ENCODE results near the gene ANXA10.
"Not testable (repeated sequence)": the region's sequence is repeated elsewhere in the genome, so short reads cannot be mapped to it uniquely, and the experiment has no call there.

ANXA10 gene

GRCh38 chr4:168092176-168092712 is at the start of gene ANXA10:
Gene ANXA10 (plus strand): TSS chr4:168092537. CDS start chr4:168092701, 164 bp downstream.
- DNase-seq, result no peak

GRCh38 chr4:168045354-168045753 is 47.0 kb upstream of the ANXA10 start:
- DNase-seq, result no peak

- no peak for DNase-seq
These were observed 42.3 kb upstream of the ANXA10 start for GRCh38 chr4:168050002-168050401.

GRCh38 chr4:168051526-168051925 is 40.8 kb upstream of the ANXA10 start:
- no peak for DNase-seq

GRCh38 chr4:168057412-168057811 is 34.9 kb upstream of the ANXA10 start:
- DNase-seq, result no peak

GRCh38 chr4:168059251-168059650 is 33.1 kb upstream of the ANXA10 start:
- no peak for DNase-seq

- DNase-seq, result no peak
These were observed 29.3 kb upstream of the ANXA10 start for GRCh38 chr4:168063031-168063430.

GRCh38 chr4:168070903-168071302 is 21.4 kb upstream of the ANXA10 start:
- DNase-seq, result no peak

GRCh38 chr4:168071304-168071703 is 21.0 kb upstream of the ANXA10 start:
- no peak for DNase-seq

- DNase-seq, result no peak
These were observed 17.5 kb upstream of the ANXA10 start for GRCh38 chr4:168074861-168075260.

GRCh38 chr4:168076989-168077725 is 15.2 kb upstream of the ANXA10 start:
- DNase-seq, result no peak

GRCh38 chr4:168077726-168078239 is 14.6 kb upstream of the ANXA10 start:
- DNase-seq, result no peak

GRCh38 chr4:168082379-168082778 is 10.0 kb upstream of the ANXA10 start:
- no peak for DNase-seq

- no peak for DNase-seq
These were observed 3.6 kb downstream of the ANXA10 start for GRCh38 chr4:168095776-168096406.

GRCh38 chr4:168096407-168096784 is 4.1 kb downstream of the ANXA10 start:
- DNase-seq, result no peak

GRCh38 chr4:168097161-168097560 is 4.8 kb downstream of the ANXA10 start:
- no peak for DNase-seq

GRCh38 chr4:168098248-168098717 is 5.9 kb downstream of the ANXA10 start:
- DNase-seq, result no peak

GRCh38 chr4:168099195-168099594 is 6.9 kb downstream of the ANXA10 start:
- DNase-seq, result no peak

GRCh38 chr4:168101026-168101425 is 8.7 kb downstream of the ANXA10 start:
- no peak for DNase-seq

- DNase-seq, result no peak
These were observed 10.1 kb downstream of the ANXA10 start for GRCh38 chr4:168102403-168102802.

GRCh38 chr4:168109527-168109926 is 17.2 kb downstream of the ANXA10 start:
- DNase-seq, result no peak

GRCh38 chr4:168113059-168113458 is 20.7 kb downstream of the ANXA10 start:
- not testable (repeated sequence) for DNase-seq

- no peak for DNase-seq
These were observed 25.8 kb downstream of the ANXA10 start for GRCh38 chr4:168118116-168118655.

- no peak for DNase-seq
These were observed 26.8 kb downstream of the ANXA10 start for GRCh38 chr4:168119100-168119499.

Measured in activated gamma-delta T cell treated with Interleukin-2 at 50 U/mL for 16 hours (primary cell).